ENCODE results near the gene ADAR.

The ADAR gene

GRCh38 chr1:154623358-154623757 is 15.4 kb upstream of the ADAR start:
- no peak overlapping the region for H3K4me3 ChIP-seq (ENCODE audit: low read depth, low read length)
- TF ChIP-seq CTCF (IDR thresholded peaks at IDR 0.05; ENCODE audit: low read depth, low read length, missing control alignments), result no peak
- no peak for DNase-seq (ENCODE audit: low read depth)

- H3K4me3 ChIP-seq (ENCODE audit: low read depth, low read length), result no peak overlapping the region
- TF ChIP-seq CTCF (IDR thresholded peaks at IDR 0.05; ENCODE audit: low read depth, low read length, missing control alignments), result no peak
- no peak for DNase-seq (ENCODE audit: low read depth)
These were observed 14.6 kb upstream of the ADAR start for GRCh38 chr1:154622503-154623039.

- no peak overlapping the region for H3K4me3 ChIP-seq (ENCODE audit: low read depth, low read length)
- TF ChIP-seq CTCF (IDR thresholded peaks at IDR 0.05; ENCODE audit: low read depth, low read length, missing control alignments), result no peak
These were observed 13.9 kb upstream of the ADAR start for GRCh38 chr1:154621875-154622274.

GRCh38 chr1:154620751-154621150 is 12.8 kb upstream of the ADAR start:
- no peak for TF ChIP-seq CTCF (IDR thresholded peaks at IDR 0.05; ENCODE audit: low read depth, low read length, missing control alignments)
- no peak overlapping the region for H3K4me3 ChIP-seq (ENCODE audit: low read depth, low read length)
- no peak for DNase-seq (ENCODE audit: low read depth)

More at GRCh38 chr1:154621875-154622274, 13.9 kb upstream of the ADAR start:
- DNase-seq (ENCODE audit: low read depth), result no peak

GRCh38 chr1:154619181-154619948 is 11.4 kb upstream of the ADAR start:
- no peak for TF ChIP-seq CTCF (IDR thresholded peaks at IDR 0.05; ENCODE audit: low read depth, low read length, missing control alignments)
- DNase-seq (ENCODE audit: low read depth), result no peak
- H3K4me3 ChIP-seq (ENCODE audit: low read depth, low read length), result no peak overlapping the region

GRCh38 chr1:154616659-154617345 is 8.8 kb upstream of the ADAR start:
- no peak for DNase-seq (ENCODE audit: low read depth)
- H3K4me3 ChIP-seq (ENCODE audit: low read depth, low read length), result no peak overlapping the region
- TF ChIP-seq CTCF (IDR thresholded peaks at IDR 0.05; ENCODE audit: low read depth, low read length, missing control alignments), result no peak

All from GM12864 (cell line).